NOMO-1 treated with DMSO at 0.1 percent for 48 hours (cell line): ENCODE measurements around the gene PTCH2.
A peak's percentile ranks its signal among the peaks of the same experiment; 100 is the strongest.
"Not testable (repeated sequence)": the region's sequence is repeated elsewhere in the genome, so short reads cannot be mapped to it uniquely, and the experiment has no call there.

ENCODE experiments used
- DNase-seq: peaks from one replicate; lab custom pipeline; 2025; ENCODE audit not compliant: unreplicated experiment; lab: John Stamatoyannopoulos, UW

PTCH2 gene

DNA sequence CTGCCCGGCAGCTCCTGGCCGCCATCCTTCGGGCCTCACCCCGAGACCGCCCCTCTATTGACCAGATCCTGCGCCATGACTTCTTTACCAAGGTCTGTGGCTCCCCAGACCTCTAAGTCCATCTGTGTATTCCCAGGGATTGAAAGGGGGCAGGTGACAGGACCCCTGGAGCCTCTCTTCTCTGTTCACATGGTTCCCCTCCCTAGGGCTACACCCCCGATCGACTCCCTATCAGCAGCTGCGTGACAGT, 40.1 kb downstream of the PTCH2 start:
- DNase-seq, result no peak

DNA sequence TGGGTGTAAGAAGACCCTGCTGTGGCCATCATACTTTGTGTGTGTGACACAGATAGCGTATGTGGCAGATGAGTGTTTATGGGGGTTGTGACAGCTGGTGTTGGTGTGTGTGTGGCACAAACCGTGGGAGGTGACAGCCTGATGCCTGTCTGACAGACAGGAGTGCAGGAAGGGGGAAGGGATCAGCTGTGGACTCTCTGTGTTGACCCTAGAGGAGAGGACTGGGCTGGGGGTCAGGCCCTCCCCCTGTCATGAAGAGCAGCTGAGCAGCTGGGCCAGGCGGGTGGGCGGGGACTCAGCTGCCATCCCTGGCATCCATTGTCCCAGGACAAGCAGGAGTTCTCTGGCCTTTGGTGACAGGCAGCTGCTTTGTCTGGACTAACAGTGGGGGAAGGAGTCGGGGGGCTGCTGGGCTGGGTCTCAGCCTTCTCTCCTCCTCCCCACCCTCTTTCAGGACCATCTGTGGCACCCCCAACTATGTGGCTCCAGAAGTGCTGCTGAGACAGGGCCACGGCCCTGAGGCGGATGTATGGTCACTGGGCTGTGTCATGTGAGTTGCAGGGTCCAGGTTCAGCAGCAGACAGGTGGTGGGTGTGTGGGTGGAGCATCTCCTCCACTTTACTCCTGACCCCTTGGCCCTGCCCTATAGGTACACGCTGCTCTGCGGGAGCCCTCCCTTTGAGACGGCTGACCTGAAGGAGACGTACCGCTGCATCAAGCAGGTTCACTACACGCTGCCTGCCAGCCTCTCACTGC, 40.6 kb downstream of the PTCH2 start:
- DNase-seq, result no peak

DNA sequence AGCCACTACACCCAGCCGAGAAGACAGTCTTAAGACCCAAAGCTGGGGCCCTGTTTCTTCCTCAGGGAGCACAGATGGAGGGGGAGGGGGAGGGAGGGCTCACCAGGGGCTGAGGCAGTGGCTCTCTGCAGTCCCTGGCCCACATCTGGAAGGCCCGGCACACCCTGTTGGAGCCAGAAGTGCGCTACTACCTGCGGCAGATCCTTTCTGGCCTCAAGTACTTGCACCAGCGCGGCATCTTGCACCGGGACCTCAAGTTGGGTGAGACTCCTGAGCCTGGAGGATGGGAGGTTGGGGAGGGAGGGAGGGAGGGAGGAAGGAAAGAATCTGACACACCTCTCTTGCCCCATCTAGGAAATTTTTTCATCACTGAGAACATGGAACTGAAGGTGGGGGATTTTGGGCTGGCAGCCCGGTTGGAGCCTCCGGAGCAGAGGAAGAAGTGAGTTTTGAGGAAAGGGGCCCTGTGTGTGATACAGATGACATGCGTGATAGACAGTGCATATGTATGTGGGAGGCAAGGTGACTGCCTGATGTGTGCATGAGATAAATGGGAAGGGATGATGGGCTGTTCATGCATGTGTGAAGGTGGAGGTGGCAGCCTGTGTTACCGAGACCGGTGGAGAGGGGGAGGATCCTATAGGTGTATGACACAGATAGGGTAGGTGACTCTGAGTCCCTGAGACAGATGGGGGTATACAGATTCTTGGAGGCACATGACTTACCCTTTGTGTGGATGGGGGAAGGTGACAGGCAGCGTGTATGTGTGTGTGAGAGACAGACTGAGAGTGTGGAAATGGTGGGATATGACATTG, 41.4 kb downstream of the PTCH2 start:
- no peak for DNase-seq

DNA sequence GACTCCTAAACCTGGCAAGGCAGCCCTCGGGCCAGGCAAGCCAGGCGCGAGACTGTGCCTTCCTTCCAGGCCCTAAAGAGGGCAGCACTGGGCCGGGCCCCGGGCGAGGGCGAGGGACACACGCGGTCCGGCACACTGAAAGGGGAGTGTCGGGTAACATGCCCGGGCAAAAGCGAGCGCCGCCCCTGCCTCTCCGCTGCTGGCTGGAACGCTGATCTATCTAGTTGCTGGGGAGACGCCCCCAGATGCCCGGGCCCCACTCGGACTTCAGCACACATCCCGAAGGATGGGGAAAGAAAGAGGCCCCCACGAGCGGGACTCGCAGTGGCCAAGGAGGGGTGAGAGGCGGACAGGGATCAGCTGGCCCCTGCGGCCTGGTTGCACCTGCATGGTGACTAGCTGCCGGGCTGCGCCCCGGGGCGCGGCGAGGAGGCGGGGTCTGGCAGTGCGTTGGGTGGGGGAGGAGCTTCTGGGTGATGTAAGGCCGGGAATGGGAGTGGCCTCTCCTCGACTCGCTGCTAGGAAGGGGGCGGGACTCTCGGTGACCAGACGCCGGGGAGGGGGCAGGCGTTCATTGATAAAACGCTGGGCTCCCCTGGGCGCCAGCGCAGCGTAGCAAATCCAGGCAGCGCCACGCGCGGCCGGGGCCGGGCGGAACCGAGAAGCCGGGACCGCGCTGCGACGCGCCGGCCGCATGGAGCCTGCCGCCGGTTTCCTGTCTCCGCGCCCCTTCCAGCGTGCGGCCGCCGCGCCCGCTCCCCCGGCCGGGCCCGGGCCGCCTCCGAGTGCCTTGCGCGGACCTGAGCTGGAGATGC, 43.1 kb downstream of the PTCH2 start, which contains the start of gene PLK3:
Gene PLK3, plus strand, starts transcription at position 608 of the 815 bp plus-strand sequence. Its CDS starts 87 bp downstream, at position 695.
- DNase-seq, result peak; percentile 97

- DNase-seq, result no peak
Observed at GRCh38 chr1:44798481-44799365, 44.3 kb downstream of the PTCH2 start.

GRCh38 chr1:44797886-44798285, 45.2 kb downstream of the PTCH2 start:
- not testable (repeated sequence) for DNase-seq

DNA sequence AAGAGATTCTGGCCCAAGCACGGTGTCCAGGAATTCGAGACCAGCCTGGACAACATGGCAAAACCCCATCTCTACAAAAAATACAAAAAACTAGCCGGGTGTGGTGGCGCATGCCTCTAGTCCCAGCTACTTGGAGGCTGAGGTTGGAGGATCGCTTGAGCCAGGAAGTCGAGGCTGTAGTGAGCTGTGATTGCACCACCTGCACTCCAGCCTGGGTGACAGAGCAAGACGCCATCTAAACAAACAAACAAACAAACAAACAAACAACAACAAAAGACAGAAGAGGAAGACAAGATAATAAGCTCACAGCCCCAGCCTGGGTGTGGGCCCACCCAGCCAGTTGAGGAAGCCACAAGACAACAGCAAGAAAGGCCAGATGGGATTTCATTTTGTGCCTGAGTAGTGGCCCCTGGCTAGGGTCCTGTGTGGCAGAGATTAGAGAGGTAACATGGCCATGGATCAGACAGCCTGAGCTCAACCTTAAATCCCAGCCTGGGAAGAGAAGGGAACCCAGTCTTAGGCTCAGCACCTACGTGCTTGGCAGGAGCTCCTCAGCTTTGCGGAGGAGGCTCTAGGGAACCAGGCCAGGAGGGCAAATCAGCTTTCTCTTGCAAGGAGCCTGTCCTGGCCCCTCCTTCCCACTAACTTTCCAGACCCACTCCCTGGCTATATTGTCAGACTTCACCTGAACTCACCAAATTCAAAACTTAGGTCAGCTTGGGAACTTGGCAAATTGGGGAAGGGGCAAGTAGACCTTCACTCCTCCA, 50.1 kb downstream of the PTCH2 start:
- no peak for DNase-seq

DNA sequence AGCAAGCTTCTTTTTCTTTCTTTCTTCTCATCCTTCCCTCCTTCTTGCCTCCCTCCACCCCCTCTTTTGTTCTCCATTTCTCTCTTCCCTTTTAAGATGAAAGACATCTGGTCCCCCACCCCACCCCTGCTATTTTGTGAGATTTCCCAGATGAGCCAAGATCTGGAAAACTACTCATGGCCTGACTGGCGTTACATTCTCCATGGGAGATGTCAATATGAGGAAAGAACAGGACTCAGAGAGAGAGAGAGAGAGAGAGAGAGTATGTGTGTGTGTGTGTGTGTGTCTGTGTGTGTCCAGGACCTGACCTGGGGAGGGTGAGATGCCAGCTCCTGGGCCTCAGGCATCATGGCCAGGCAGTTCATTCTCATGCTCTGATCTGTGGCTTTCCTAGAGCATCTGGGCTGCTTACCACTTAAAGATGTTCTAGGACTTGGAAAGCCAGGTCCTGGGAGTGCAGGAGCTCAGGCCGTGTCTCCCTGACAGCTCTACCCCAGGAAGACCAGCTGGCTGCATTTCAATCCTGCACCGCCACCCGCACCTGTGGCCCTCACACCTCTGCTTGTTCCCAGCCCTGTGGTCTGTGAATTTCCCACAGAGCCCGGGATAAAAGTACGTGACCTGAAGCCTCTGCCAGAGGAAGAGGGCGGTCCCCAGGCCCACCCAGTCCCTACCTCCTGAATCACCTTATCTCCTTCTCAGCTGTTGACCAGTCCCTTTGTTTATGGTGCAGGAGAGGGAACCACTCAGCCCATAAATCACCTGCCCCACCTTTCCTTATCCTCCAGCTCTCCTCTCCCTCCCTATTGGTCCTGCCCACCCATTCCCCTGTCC, 51.9 kb downstream of the PTCH2 start:
- no peak for DNase-seq

GRCh38 chr1:44788120-44788860, 54.8 kb downstream of the PTCH2 start, which contains the start of gene BEST4:
Gene BEST4 (minus strand): TSS chr1:44788170. CDS start chr1:44787705, 465 bp downstream.
- no peak for DNase-seq

DNA sequence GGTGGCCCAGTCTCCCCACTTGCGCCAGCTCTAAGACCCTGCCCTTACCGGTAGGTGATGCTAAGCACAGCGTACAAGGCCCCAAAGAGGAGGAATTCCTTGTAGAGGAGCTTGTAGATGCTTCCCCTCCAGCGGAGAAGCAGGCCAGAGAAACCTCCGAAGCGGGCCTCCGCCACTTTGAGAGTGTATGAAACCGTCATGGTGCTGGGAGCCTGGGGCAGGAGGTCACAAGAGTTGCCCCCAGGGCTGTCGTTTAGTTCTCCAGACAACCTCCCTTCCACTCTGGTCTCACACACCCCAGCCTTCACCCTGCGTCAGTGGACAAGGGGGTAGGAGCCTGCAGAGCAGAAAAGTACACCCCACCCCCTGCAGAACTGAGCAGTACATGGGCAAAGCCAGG, 55.5 kb downstream of the PTCH2 start:
- DNase-seq, result no peak

DNA sequence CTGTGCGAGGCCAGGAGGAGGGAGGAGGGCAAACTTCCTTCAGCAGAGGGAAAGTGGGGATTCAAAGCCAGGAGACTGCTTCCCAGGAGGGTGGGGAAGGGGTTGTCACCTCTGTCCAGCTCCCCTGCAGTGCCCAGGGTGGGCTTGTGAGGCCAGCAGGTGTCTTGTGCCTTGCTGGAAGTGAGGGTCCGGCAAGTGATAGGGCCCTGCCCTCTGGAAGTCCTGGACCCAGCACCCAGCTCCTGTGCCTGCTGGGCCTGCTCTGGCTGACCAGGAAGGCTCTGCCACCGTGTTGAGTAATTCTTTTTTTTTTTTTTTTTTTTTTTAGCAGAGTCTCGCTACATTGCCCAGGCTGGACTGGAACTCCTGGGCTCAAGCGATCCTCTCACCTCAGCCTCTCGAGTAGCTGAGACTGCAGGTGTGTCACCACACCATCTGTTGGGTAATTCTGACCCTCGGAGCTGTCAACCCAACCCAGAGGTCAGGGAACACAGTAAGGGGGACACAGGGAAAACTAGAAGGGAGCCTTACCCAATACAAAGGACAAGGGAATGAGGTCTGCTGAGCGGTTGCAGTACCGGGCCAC, 56.1 kb downstream of the PTCH2 start:
- DNase-seq, result no peak

- DNase-seq, result peak; percentile 61
Observed at GRCh38 chr1:44786138-44786840, 56.8 kb downstream of the PTCH2 start.

GRCh38 chr1:44785501-44786137, 57.4 kb downstream of the PTCH2 start:
- DNase-seq, result no peak

- DNase-seq, result no peak
Observed at GRCh38 chr1:44785029-44785380, 58.0 kb downstream of the PTCH2 start.

DNA sequence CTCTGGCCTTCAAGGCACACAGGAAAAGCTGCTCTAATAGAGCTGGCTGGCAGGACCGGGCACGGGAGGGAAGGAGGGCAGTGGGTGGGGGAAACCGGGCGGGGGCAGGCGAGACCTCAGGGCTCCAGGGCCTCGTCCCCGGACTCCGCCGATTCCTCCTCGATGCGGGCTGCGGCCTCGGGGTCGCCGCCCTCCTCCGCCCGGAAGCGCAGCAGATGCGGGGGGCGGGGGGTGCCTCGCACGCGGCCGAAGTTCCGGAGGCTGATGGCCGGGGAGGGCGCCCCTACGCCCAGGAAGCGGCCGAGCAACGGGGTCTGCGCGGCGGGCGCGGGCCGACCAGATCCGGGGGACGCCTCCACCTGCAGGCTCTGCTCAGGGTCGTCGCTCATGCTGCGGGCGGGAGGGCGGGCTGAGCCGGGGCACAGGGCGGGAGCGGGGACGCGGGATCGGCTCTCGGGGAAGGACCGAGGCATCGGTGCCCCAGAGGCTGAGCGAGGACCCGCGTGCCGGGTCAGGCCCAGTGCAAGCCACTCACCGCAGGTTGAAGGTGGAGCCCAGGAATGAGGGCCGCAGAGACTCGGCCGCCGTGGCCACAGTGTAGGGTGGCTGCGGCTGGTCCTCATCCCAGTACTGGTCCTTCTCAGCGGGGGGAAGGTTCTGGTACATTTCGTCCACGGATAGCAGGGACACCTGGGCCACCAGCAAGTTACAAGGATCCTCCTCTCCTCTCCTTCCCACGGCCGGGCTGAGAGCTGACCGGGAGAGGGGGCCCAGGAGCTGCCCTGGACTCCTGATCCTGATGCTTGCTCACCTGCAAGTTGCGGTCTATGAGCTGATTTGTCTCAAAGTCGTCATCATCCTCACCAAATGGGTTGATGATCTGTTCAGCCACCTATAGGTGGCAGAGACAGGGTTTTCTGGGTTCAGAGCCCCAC, 58.7 kb downstream of the PTCH2 start:
- DNase-seq, result no peak

- no peak for DNase-seq
Observed at GRCh38 chr1:44783697-44784093, 59.4 kb downstream of the PTCH2 start.
